Measurements from ENCODE around the gene XPO6. TPM values are rescaled to one million over a fixed set of nuclear protein-coding genes. Genes with fewer than 3 reads are reported as not detected.

Gene XPO6
- total and polyA plus RNA-seq, 7 experiments from 2014 or later, result 89.5 to 437 (median 371) TPM

GRCh38 chr16:28193530-28194423 is 18.0 kb downstream of the XPO6 start:
- CTCF ChIA-PET, result interaction anchor here (1.0 to 2.9 kb wide), 10 partner anchors 10 to 57 kb away, joined by 3 to 18 read pairs (median 4); no protein-coding TSS in a partner anchor
- peaks cover 65 to 94% (median 84%) of the 10 kb centered on the region in 7 donors for H3K4me1 Mint-ChIP-seq
- H3K4me3 Mint-ChIP-seq, result peak overlapping the region; percentile 73 to 87 (median 86)
- POLR2A ChIA-PET, result interaction anchor here (0.6 to 3.8 kb wide), 13 partner anchors 9 to 99 kb away, joined by 3 to 53 read pairs (median 4); partner anchors contain the start of gene SBK1
- peaks cover 4 to 39% (median 34%) of the 10 kb centered on the region in 5 donors for H3K36me3 Mint-ChIP-seq
- H3K27me3 Mint-ChIP-seq, result no peaks in the 10 kb centered on the region
- DNase-seq (peak in 2 of 9 donors; percentile 45 to 55), ATAC-seq (peak; percentile 24)
- Histone ChIP-seq H3K27me3 (ENCODE audit: control insufficient read depth in 2 of 2, insufficient read depth in 2 of 2, low read length in 2 of 2) (no peaks in the 10 kb centered on the region), H3K36me3 (ENCODE audit: control insufficient read depth in 2 of 3, insufficient read depth in 3 of 3, low read length in 3 of 3) (peaks cover 0 to 8% (median 6%) of the 10 kb centered on the region in 3 experiments), H3K27ac (ENCODE audit: low read depth, low read length) (peak overlapping the region; percentile 77), H3K4me3 (ENCODE audit: low read length) (peak overlapping the region; percentile 39), H3K9me3 (ENCODE audit: control insufficient read depth in 2 of 3, low read length in 3 of 3) (no peaks in the 10 kb centered on the region), H3K4me1 (ENCODE audit: control insufficient read depth in 2 of 2, insufficient read depth in 2 of 2, low read length in 2 of 2) (peaks cover 43 to 75% of the 10 kb centered on the region in 2 donors)
- H3K9me3 Mint-ChIP-seq, result no peaks in the 10 kb centered on the region
- intact Hi-C loops (cut with micrococcal nuclease), result loop anchor here (1.0 kb wide), 8 partner anchors 8 to 56 kb away; no protein-coding TSS in a partner anchor
- H3K27ac Mint-ChIP-seq, result peak overlapping the region; percentile 86 to 99 (median 95)

GRCh38 chr16:28192806-28193529 is 18.8 kb downstream of the XPO6 start:
- Histone ChIP-seq H3K4me1 (ENCODE audit: control insufficient read depth in 2 of 2, insufficient read depth in 2 of 2, low read length in 2 of 2) (peaks cover 51 to 83% of the 10 kb centered on the region in 2 donors), H3K36me3 (ENCODE audit: control insufficient read depth in 2 of 3, insufficient read depth in 3 of 3, low read length in 3 of 3) (peaks cover 0 to 8% (median 6%) of the 10 kb centered on the region in 3 experiments), H3K27me3 (ENCODE audit: control insufficient read depth in 2 of 2, insufficient read depth in 2 of 2, low read length in 2 of 2) (no peaks in the 10 kb centered on the region), H3K9me3 (ENCODE audit: control insufficient read depth in 2 of 3, low read length in 3 of 3) (no peaks in the 10 kb centered on the region), H3K27ac (ENCODE audit: low read depth, low read length) (peak overlapping the region; percentile 77), H3K4me3 (ENCODE audit: low read length) (peak overlapping the region; percentile 39)
- peak overlapping the region; percentile 86 to 99 (median 95) for H3K27ac Mint-ChIP-seq
- H3K4me1 Mint-ChIP-seq, result peaks cover 73 to 98% (median 92%) of the 10 kb centered on the region in 7 donors
- DNase-seq (peak; percentile 36 to 83 (median 79)), ATAC-seq (peak; percentile 91)
- CTCF ChIA-PET, result interaction anchor here (0.9 to 2.9 kb wide), 8 partner anchors 11 to 52 kb away, joined by 3 to 18 read pairs (median 4); no protein-coding TSS in a partner anchor
- peaks cover 4 to 42% (median 34%) of the 10 kb centered on the region in 5 donors for H3K36me3 Mint-ChIP-seq
- no peaks in the 10 kb centered on the region for H3K9me3 Mint-ChIP-seq
- POLR2A ChIA-PET, result interaction anchor here (0.7 to 3.8 kb wide), 10 partner anchors 9 to 51 kb away, joined by 3 to 53 read pairs (median 6); no protein-coding TSS in a partner anchor
- H3K4me3 Mint-ChIP-seq, result peak overlapping the region; percentile 73 to 87 (median 86)
- intact Hi-C loops (cut with micrococcal nuclease), result loop anchor here (1.0 kb wide), 8 partner anchors 8 to 56 kb away; no protein-coding TSS in a partner anchor
- H3K27me3 Mint-ChIP-seq, result no peaks in the 10 kb centered on the region

GRCh38 chr16:28191364-28191960 is 20.3 kb downstream of the XPO6 start:
- Mint-ChIP-seq H3K4me3 (peak overlapping the region in 7 of 10 donors; percentile 10 to 77 (median 53)), H3K36me3 (peaks cover 4 to 46% (median 30%) of the 10 kb centered on the region in 5 donors), H3K4me1 (peaks cover 76 to 98% (median 96%) of the 10 kb centered on the region in 7 donors), H3K9me3 (no peaks in the 10 kb centered on the region), H3K27ac (peak overlapping the region; percentile 20 to 95 (median 89)), H3K27me3 (no peaks in the 10 kb centered on the region)
- no peaks in the 10 kb centered on the region for H3K27me3 ChIP-seq (ENCODE audit: control insufficient read depth in 2 of 2, insufficient read depth in 2 of 2, low read length in 2 of 2)
- POLR2A ChIA-PET, result interaction anchor here (1.2 to 2.2 kb wide), 5 partner anchors 15 to 51 kb away, joined by 4 to 8 read pairs (median 7); no protein-coding TSS in a partner anchor
- no peak for DNase-seq
- no peaks in the 10 kb centered on the region for H3K9me3 ChIP-seq (ENCODE audit: control insufficient read depth in 2 of 3, low read length in 3 of 3)
- no peak for ATAC-seq
- CTCF ChIA-PET, result interaction anchor here (0.8 to 2.2 kb wide), 7 partner anchors 10 to 50 kb away, joined by 3 to 11 read pairs (median 4); no protein-coding TSS in a partner anchor
- peak overlapping the region; percentile 77 for H3K27ac ChIP-seq (ENCODE audit: low read depth, low read length)
- intact Hi-C loops (cut with micrococcal nuclease), result no loop called here
- peaks cover 0 to 8% (median 6%) of the 10 kb centered on the region in 3 experiments for H3K36me3 ChIP-seq (ENCODE audit: control insufficient read depth in 2 of 3, insufficient read depth in 3 of 3, low read length in 3 of 3)
- H3K4me1 ChIP-seq (ENCODE audit: control insufficient read depth in 2 of 2, insufficient read depth in 2 of 2, low read length in 2 of 2), result peaks cover 66 to 89% of the 10 kb centered on the region in 2 donors
- no peak overlapping the region for H3K4me3 ChIP-seq (ENCODE audit: low read length)

- intact Hi-C loops (cut with micrococcal nuclease), result no loop called here
- ChIA-PET CTCF (interaction anchor here (1.0 to 1.6 kb wide), 4 partner anchors 19 to 48 kb away, joined by 3 to 5 read pairs (median 4); no protein-coding TSS in a partner anchor), POLR2A (interaction anchor here (0.7 to 4.9 kb wide), 8 partner anchors 11 to 105 kb away, joined by 3 to 47 read pairs (median 7); no protein-coding TSS in a partner anchor)
- H3K4me1 Mint-ChIP-seq, result peaks cover 71 to 97% (median 91%) of the 10 kb centered on the region in 7 donors
- peak; percentile 33 for ATAC-seq
- Histone ChIP-seq H3K36me3 (ENCODE audit: control insufficient read depth in 2 of 3, insufficient read depth in 3 of 3, low read length in 3 of 3) (peaks cover 0 to 3% (median 0%) of the 10 kb centered on the region in 3 experiments), H3K9me3 (ENCODE audit: control insufficient read depth in 2 of 3, low read length in 3 of 3) (no peaks in the 10 kb centered on the region), H3K4me3 (ENCODE audit: low read length) (no peak overlapping the region), H3K27me3 (ENCODE audit: control insufficient read depth in 2 of 2, insufficient read depth in 2 of 2, low read length in 2 of 2) (no peaks in the 10 kb centered on the region), H3K27ac (ENCODE audit: low read depth, low read length) (peak overlapping the region; percentile 66), H3K4me1 (ENCODE audit: control insufficient read depth in 2 of 2, insufficient read depth in 2 of 2, low read length in 2 of 2) (peaks cover 74 to 79% of the 10 kb centered on the region in 2 donors)
- peak overlapping the region; percentile 79 to 95 (median 90) for H3K27ac Mint-ChIP-seq
- no peaks in the 10 kb centered on the region for H3K27me3 Mint-ChIP-seq
- H3K9me3 Mint-ChIP-seq, result peaks cover 0 to 2% (median 0%) of the 10 kb centered on the region in 11 donors
- peak overlapping the region; percentile 60 to 81 (median 72) for H3K4me3 Mint-ChIP-seq
- peaks cover 0 to 47% (median 20%) of the 10 kb centered on the region in 5 donors for H3K36me3 Mint-ChIP-seq
- DNase-seq, result peak in 1 of 9 donors; percentile 22
Measured at GRCh38 chr16:28189245-28189644, 22.5 kb downstream of the XPO6 start.

- Histone ChIP-seq H3K4me3 (ENCODE audit: low read length) (peak overlapping the region; percentile 30), H3K4me1 (ENCODE audit: control insufficient read depth in 2 of 2, insufficient read depth in 2 of 2, low read length in 2 of 2) (peaks cover 64 to 79% of the 10 kb centered on the region in 2 donors), H3K27ac (ENCODE audit: low read depth, low read length) (peak overlapping the region; percentile 66), H3K36me3 (ENCODE audit: control insufficient read depth in 2 of 3, insufficient read depth in 3 of 3, low read length in 3 of 3) (peaks cover 0 to 3% (median 0%) of the 10 kb centered on the region in 3 experiments), H3K9me3 (ENCODE audit: control insufficient read depth in 2 of 3, low read length in 3 of 3) (no peaks in the 10 kb centered on the region), H3K27me3 (ENCODE audit: control insufficient read depth in 2 of 2, insufficient read depth in 2 of 2, low read length in 2 of 2) (no peaks in the 10 kb centered on the region)
- CTCF ChIA-PET, result interaction anchor here (1.0 to 1.6 kb wide), 5 partner anchors 9 to 47 kb away, joined by 3 to 5 read pairs (median 4); no protein-coding TSS in a partner anchor
- POLR2A ChIA-PET, result interaction anchor here (0.7 to 4.9 kb wide), 12 partner anchors 10 to 104 kb away, joined by 3 to 47 read pairs (median 8); no protein-coding TSS in a partner anchor
- peak overlapping the region; percentile 75 to 95 (median 90) for H3K27ac Mint-ChIP-seq
- H3K36me3 Mint-ChIP-seq, result peaks cover 0 to 48% (median 26%) of the 10 kb centered on the region in 5 donors
- ATAC-seq, result peak; percentile 10
- intact Hi-C loops (cut with micrococcal nuclease), result no loop called here
- no peaks in the 10 kb centered on the region for H3K27me3 Mint-ChIP-seq
- no peak for DNase-seq
- peaks cover 74 to 97% (median 91%) of the 10 kb centered on the region in 7 donors for H3K4me1 Mint-ChIP-seq
- H3K9me3 Mint-ChIP-seq, result peaks cover 0 to 2% (median 0%) of the 10 kb centered on the region in 11 donors
- H3K4me3 Mint-ChIP-seq, result peak overlapping the region; percentile 64 to 81 (median 73)
Measured at GRCh38 chr16:28188085-28188916, 23.5 kb downstream of the XPO6 start.

Data from naive thymus-derived CD4-positive, alpha-beta T cell (primary cell).